Lung microvascular endothelial cell (primary cell): Measurements from ENCODE around the gene ZKSCAN5. TPM values are rescaled to one million over a fixed set of nuclear protein-coding genes. Genes with fewer than 3 reads are reported as not detected.
"Not testable (repeated sequence)": the region's sequence is repeated elsewhere in the genome, so short reads cannot be mapped to it uniquely, and the experiment has no call there.

ENCODE experiments used
- DNase-seq, 2 donors: peaks; one replicate each; pipeline versions ENCODE4 v3.0.0 to v3.0.0-alpha.2; 2010; ENCODE audit warnings: low read depth in 2 of 2
- total RNA-seq: library from RNA; depleted of rRNA; stranded (reverse); fragments of >200 nt; gene quantifications from 2 replicates; pipeline ENCODE4 v1.2.1, GENCODE V29; 2014

Gene ZKSCAN5
- total RNA-seq, 1 donor from 2014 or later: 7.5 TPM

- no peak for DNase-seq
These were observed 6.5 kb upstream of the ZKSCAN5 start for GRCh38 chr7:99497766-99498545.

DNA sequence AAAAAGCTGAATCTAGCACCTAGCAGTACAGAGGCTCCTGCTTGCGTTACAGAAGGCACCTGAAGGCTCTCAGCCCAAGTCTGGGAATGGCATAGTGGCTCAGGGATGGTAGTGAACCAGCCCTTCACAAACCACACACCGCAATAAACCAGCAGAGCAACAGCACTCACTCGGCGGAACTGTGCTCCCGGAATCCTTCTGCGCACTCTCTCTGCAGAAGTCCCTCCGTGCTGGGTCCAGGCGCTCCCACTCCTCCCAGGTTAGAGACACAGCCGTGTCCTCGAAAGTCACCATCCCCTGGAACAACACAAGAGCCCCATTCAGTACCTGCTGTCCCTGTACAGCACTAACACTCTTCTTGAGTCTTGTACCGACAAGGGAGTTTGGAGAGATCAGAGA lies 5.9 kb upstream of the ZKSCAN5 start:
- peak in 1 of 2 donors; percentile 17 for DNase-seq

- peak; percentile 41 for DNase-seq
These were observed 5.1 kb upstream of the ZKSCAN5 start for GRCh38 chr7:99499371-99499720.

DNA sequence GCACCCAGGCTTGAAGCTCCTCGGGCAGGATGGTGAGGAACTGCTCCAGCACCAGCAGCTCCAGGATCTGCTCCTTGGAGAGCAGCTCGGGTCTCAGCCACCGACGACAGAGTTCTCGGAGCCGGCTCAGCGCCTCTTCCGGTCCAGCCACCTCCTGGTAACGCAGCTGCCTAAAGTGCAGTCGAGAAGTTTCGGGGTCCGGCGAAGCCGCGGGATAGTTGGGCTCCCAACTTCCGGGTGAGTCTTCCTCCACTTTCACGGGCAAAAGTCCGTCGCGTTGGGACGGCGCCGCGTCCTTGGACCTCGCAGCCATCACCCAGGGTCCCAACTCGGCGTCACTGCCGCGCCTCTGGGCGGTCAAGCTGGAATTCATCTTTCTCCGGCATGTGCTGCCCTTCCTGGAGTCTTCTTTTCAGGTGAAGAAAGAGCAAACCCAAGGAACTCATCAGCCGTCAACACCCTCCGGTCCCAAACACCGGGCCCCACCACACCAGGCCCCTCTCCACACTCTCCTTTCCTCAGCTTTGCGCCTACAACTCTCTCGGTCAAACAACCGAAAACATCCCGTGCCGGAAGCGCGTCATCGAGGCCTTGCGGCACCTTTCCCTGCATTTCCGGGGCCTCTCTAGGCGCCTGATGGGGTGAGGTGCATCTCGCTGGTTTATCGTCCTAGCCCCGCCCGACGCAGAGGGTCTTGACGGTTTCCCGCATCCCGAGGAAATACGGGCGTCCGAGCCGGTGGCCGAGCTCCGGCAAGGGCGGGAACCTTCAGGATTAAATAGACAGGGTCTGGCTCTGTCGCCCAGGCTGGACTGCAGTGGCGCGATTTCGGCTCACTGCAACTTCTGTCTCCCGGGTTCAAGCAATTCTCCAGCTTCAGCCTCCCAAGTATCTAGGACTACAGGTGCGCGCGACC lies 4.5 kb upstream of the ZKSCAN5 start, which contains the start of gene ZNF394:
TSS of gene ZNF394 (minus strand) at position 561 of the 916 bp plus-strand sequence. CDS start at position 373, 188 bp downstream.
- peak; percentile 89 to 92 for DNase-seq

DNA sequence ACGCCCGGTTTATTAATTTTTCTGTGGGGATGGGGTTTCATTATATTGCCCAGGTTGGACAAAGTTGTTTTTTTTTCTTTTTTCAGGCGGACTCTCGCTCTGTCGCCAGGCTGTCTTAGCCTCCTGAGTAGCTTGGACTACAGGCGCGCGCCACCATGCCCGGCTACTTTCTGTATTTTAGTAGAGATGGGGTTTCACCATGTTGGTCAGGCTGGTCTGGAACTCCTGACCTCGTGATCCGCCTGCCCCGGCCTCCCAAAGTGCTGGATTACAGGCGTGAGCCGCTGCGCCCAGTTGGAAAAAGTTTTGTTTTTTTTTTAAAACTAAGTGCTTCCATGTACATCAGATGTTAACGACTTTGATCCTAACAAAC lies 3.8 kb upstream of the ZKSCAN5 start:
- DNase-seq: no peak

DNA sequence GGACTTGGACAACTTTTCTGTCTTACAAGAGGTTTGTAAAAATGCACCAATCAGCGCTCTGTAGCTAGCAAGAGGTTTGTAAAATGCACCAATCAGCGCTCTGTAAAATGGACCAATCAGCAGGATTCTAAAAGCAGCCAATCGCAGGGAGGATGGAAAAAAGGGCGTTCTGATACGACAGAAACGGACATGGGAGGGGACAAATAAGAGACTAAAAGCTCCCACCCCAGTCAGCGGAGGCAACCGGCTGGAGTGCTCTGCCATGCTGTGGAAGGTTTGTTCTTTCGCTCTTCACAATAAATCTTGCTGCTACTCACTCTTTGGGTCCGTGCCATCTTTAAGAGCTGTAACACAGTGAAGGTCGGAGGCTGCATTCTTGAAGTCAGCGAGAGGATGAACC lies 3.2 kb upstream of the ZKSCAN5 start:
- DNase-seq: not testable (repeated sequence)

- DNase-seq: no peak
These were observed 220 bp upstream of the ZKSCAN5 start for GRCh38 chr7:99504281-99504602.

DNA sequence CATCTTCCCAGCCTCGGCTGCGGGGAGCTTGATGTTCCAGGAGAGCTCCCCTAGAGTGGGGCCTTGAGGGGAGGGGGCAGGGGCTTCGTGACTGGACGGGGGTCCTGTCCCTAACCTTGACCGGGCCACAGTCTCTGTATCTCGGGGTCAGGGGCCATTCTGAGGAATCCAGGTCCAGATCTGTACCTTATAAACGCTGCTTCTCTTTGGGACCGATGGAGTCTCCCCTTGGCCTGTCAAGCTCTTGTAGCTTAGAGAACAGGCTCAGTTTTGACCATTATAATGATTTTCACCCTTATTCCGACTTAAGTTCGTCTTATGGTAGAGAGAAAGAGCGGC lies 831 bp downstream of the ZKSCAN5 start:
- peak in 1 of 2 donors; percentile 22 for DNase-seq

- peak in 1 of 2 donors; percentile 41 for DNase-seq
These were observed 9.6 kb downstream of the ZKSCAN5 start for GRCh38 chr7:99514050-99514449.

DNA sequence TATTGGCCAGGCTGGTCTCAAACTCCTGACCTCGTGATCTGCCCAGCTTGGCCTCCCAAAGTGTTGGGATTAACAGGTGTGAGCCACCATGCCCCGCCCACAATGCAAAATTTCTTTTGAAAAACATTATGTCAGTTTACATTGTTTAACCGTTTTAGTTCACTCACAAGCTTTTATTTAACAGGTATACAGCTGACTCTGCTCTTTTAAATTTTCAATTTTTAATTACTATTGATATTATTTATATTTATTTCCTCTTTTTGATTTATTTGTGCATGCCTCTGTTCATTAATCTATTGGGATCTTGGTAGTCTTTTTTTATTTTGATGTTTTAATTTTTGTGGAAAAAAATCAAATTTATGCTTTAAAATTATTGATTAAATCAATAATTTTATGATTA lies 16.9 kb downstream of the ZKSCAN5 start:
- no peak for DNase-seq

DNA sequence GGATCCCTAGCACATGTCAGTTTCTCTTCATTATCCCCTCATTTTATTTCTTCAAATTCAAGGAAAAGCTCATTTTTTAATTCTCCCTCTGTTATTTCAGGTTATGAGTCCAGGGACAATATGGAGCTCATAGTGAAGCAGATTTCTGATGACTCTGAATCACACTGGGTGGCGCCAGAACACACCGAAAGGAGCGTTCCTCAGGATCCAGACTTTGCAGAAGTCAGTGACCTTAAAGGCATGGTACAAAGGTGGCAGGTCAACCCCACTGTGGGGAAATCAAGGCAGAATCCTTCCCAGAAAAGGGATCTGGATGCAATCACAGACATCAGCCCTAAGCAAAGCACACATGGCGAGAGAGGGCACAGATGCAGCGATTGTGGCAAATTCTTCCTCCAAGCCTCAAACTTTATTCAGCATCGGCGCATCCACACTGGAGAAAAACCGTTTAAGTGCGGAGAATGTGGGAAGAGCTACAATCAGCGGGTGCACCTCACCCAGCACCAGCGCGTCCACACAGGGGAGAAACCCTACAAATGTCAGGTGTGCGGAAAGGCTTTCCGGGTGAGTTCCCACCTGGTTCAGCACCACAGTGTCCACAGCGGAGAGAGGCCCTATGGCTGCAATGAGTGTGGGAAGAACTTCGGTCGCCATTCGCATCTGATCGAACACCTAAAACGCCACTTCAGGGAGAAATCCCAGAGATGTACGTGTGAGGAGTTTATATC lies 21.4 kb downstream of the ZKSCAN5 start:
- DNase-seq: peak; percentile 25 to 27

DNA sequence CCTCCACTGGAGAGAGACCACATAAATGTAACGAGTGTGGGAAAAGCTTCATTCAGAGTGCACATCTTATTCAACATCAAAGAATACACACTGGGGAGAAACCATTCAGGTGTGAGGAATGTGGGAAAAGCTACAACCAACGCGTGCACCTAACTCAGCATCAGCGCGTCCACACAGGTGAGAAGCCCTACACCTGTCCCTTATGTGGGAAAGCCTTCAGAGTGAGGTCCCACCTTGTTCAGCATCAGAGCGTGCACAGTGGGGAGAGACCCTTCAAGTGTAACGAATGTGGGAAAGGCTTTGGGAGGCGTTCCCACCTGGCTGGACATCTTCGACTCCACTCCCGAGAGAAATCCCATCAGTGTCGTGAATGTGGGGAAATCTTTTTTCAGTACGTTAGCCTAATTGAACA lies 26.9 kb downstream of the ZKSCAN5 start:
- peak; percentile 3 for DNase-seq

GRCh38 chr7:99535667-99536066 lies 31.2 kb downstream of the ZKSCAN5 start:
- no peak for DNase-seq

DNA sequence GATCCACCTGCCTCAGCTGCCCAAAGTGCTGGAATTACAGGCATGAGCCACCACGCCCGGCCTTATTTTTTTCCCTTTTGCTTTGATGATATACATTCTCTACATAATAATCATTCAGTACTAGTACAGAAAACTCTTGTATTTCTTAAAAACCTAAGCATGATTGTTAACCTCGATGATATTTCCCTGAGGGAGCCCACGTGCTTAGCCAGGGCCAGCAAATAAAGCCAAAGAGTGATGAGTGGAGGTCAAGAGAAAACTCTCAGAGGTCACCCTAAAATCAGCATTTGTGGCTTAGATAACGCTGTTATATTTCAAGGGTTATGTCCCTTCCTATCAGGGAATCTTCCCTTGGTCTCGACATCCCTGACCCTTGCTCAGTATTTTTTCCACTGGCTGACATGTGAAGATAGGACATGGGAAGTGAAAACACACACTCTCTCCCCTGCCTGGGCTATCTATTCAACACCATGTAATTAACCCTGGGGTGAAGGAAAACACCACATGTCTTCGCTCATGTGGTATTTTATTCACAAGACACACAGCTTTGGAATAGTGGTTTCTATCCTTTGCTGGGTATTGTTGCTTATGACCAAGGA lies 34.9 kb downstream of the ZKSCAN5 start:
- no peak for DNase-seq

DNA sequence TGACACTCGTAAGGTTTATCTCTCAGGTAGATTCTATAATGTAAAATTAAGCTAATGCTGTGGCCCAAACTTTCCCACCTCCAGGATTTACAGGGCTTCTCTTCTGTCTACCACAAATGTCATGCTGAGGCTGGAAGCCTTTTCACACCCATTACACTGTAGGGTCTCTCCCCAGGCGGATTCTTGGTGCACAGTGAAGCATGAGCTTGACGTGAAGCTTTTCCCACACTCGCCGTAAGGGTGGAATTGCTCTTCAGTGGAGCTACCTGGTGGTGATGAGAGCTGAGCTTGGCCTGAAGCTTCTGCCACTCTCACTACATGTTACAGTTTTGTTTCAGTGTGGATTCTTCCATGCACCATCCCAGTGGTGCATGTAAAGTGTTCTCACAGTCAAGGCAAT lies 36.1 kb downstream of the ZKSCAN5 start:
- no peak for DNase-seq

GRCh38 chr7:99541212-99541611 lies 36.8 kb downstream of the ZKSCAN5 start:
- no peak for DNase-seq

DNA sequence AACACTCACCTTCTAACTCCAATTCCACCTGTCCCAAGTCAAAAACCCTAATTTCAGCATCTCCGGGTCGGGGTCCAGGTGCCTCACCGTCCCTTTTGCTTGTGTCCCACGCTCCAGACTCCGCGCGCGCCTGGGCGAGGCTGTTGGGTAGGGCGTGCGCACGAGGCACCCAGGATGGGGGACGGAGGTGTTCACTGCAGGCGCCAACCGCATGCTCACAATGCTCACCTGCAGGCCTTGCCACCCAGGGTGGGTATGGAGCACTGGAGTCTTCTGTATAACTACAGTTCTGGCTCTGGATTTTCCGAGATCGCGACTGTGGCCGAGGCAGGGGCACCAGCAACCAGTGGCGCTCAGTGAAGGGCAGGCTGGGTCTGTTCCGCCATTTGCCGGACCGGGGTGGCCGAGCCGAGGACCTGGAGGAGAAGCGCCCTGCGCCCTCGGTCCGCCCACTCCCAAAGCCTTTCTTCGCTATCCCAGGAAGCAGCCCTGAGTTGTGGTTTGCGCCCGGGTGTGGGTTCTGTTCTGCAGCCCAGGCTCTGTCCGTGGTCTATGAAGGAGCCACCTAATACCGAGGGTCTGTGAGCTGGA lies 38.7 kb downstream of the ZKSCAN5 start:
- DNase-seq: no peak

- DNase-seq: no peak
These were observed 39.5 kb downstream of the ZKSCAN5 start for GRCh38 chr7:99543916-99544315.

- not testable (repeated sequence) for DNase-seq
These were observed 40.8 kb downstream of the ZKSCAN5 start for GRCh38 chr7:99545308-99545707.

DNA sequence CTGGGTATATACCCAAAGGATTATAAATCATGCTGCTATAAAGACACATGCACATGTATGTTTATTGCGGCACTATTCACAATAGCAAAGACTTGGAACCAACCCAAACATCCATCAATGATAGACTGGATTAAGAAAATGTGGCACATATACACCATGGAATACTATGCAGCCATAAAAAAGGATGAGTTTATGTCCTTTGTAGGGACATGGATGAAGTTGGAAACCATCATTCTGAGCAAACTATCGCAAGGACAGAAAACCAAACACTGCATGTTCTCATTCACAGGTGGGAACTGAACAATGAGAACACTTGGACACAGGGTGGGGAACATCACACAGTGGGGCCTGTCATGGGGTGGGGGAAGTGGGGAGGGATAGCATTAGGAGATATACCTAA lies 45.1 kb downstream of the ZKSCAN5 start:
- DNase-seq: not testable (repeated sequence)

- peak; percentile 18 to 25 for DNase-seq
These were observed 46.9 kb downstream of the ZKSCAN5 start for GRCh38 chr7:99551334-99551733.
